Measurements from ENCODE around the gene PLK5.

Gene PLK5

DNA sequence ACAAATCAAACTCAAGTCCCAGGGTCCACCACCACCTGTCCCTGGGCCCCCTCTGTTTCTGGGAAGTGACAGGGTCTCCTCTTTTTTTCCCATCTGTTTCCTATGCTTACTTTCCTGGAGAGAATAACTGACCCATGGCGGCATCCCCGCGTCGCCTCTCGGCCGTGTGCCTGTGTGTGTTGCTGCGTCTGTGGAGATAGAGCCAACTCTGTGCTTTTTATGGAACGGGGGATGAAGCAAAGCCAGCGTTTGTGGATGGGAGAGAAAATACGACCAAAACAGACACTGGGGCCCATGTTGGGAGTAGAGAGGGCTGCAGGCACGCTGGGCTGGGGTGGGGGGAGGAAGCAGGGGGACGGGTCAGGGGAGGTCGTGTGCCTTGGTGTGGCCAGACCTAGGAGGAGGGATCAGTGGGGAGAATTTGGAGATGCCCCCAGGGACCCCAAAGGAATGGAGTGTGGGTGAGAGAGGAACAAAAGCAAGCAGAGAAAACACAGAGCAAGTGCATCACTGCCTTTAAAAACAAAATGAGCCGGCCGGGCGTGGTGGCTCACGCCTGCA, 16.6 kb downstream of the PLK5 start:
- DNase-seq (ENCODE audit: insufficient read length, low spot score) (no peak), FAIRE-seq (no peak)
- TF ChIP-seq, protein P1, sequence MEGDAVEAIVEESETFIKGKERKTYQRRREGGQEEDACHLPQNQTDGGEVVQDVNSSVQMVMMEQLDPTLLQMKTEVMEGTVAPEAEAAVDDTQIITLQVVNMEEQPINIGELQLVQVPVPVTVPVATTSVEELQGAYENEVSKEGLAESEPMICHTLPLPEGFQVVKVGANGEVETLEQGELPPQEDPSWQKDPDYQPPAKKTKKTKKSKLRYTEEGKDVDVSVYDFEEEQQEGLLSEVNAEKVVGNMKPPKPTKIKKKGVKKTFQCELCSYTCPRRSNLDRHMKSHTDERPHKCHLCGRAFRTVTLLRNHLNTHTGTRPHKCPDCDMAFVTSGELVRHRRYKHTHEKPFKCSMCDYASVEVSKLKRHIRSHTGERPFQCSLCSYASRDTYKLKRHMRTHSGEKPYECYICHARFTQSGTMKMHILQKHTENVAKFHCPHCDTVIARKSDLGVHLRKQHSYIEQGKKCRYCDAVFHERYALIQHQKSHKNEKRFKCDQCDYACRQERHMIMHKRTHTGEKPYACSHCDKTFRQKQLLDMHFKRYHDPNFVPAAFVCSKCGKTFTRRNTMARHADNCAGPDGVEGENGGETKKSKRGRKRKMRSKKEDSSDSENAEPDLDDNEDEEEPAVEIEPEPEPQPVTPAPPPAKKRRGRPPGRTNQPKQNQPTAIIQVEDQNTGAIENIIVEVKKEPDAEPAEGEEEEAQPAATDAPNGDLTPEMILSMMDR (IDR thresholded peaks at IDR 0.05; ENCODE audit: insufficient read depth, missing control alignments) = no peak

DNA sequence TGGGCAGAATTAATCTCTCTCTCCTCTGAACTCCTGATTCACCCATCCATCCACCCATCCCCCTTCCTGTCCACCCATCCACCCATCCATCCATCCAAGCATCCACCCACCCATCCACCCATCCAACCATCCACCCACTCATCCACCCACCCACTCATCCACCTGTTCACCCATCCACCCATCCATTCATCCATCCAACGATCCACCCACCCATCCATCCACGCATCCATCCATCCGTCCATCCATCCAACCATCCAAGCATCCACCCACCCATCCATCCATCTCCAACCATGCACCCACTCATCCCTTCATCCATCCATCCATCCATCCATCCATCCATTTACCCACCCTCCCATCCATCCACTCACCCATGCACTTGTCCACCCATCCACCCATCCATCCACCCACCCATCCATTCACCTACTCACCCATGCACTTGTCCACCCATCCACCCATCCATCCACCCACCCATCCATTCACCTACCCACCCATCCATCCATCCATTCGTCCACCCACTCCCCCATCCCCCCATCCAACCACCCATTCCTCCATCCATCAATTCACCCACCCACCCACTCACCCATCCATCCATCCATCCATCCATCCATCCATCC, 25.6 kb downstream of the PLK5 start:
- TF ChIP-seq, protein P1 (IDR thresholded peaks at IDR 0.05; ENCODE audit: insufficient read depth, missing control alignments) = no peak
- FAIRE-seq (no peak), DNase-seq (ENCODE audit: insufficient read length, low spot score) (no peak)

DNA sequence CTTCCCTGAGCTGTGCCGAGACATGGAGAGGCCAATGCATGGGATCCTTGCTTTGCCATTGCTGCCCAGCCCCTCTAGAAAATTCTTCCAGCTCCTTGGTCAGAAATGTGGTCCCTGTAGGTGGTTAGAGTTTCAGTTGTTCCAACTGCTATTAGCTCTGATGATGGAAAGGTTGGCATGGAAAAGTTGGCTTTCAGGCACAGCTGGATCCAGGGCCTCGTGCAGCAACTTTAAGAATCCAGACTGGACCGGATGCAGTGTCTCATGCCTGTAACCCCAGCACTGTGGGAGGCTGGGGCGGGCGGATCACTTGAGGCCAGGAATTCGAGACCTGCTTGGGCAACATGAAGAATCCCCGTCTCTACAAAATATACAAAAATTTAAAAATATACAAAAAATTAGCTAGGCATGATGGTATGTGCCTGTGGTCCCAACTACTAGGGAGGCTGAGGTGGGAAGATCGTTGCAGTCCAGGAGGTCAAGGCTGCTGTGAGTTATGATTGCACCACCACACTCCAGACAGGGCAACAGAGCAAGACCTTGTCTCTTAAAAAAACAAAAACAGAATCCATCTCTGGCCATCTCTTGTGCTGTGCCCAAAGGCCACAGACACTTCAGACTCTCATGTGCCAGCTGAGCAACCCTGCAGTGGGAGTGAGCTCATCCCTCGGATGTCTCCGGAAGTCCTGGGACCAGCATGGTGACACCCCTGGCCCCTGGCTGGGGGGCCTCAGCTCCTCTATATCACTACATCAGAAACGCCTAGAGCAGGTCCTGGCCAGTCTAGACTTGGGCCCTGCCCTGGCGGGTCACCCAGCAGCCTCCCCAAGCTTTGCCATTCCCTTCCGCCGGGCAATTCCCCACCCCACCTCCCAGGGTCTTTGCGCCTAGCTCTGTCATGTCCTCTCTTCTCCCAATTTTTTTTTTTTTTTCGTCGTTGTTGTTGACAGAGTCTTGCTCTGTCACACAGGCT, 27.5 kb downstream of the PLK5 start:
- TF ChIP-seq, protein P1 (IDR thresholded peaks at IDR 0.05; ENCODE audit: insufficient read depth, missing control alignments) = no peak
- no peak for DNase-seq (ENCODE audit: insufficient read length, low spot score)
- no peak for FAIRE-seq

DNA sequence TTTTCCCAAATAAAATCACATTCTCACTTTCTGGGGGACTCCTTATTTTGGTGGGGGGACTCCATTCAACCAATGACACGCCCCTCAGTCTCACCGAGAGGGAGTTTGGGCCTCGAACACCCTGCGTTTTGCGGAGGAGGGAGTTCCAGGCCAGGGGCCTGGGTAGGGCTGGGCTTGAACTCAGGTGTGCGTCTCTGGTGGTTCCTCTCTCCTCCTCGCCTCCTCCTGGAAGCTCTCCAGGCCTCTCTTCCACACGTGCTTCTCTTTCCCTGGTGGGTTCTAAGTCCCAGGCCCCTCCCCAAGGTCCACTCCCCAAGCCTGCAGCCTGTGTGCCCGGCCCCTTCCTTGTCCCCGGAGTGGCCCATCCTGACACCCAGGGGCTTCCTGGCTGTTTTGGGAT, 29.5 kb downstream of the PLK5 start:
- FAIRE-seq (no peak), DNase-seq (ENCODE audit: insufficient read length, low spot score) (no peak)
- TF ChIP-seq, protein P1 (IDR thresholded peaks at IDR 0.05; ENCODE audit: insufficient read depth, missing control alignments) = no peak

DNA sequence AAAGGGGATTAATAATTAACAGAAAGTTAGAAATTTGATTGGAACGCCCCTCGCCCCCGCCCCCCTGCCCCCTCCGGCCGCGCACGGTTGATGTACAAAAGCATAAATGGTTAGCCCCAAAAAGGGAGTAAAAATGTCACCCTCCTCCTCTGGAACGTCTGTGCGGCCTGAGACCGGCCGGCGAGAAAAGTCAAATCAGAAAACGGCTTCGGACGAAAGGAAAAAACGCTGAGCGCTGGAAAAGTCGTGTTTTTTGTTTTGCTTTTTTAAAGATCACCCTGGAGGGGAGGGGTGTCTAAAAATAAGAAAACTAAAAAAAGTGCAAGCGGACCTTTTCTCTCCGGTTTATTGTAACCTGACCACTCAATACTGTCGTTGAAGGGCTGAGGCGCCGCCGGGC, 31.1 kb downstream of the PLK5 start:
- TF ChIP-seq, protein P1 (IDR thresholded peaks at IDR 0.05; ENCODE audit: insufficient read depth, missing control alignments) = no peak
- FAIRE-seq = no peak
- DNase-seq (ENCODE audit: insufficient read length, low spot score) = no peak

DNA sequence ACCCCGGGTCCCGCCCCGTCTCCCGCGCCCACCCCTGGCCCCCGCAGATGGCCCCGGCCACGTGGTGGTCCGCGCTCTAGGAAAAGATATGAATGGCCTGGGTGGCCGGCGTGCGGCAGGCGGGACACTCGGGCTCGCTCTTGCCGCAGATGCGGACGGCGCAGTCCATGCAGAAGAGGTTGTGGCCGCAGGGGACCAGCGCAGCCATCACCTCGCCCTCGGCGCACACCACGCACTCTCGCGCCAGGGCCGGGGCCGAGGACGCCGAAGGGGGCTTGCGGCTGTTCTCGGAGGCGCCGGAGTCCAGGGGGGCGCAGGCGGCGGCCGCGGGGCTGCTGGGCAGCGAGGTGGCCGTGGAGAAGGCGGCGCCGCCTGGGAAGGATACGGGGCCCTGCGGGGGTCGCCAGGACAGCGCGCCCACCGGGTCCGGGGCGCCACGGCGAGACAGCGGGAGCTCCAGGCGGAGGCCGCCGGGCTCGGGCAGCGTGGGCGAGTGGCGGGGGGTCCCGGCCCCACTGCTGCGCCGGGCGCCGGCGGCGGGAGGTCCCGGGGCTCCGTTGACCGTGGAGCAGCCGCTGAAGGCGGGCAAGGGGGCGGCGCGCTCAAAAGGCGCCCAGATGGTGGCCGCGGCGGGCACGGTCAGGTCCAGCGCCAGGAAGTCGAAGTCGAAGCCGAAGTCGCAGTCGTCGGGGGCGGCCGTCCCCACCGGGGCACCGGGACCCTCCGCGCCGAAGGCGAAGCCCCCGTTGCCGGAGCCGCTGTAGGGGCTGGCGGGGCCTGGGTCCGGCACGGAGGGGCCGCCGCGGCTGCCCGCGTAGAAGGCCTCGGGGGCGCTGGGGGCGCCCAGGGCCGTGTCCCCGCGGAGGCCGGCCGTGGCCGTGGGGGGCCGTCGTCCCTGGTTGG, 31.9 kb downstream of the PLK5 start:
- TF ChIP-seq, protein P1 (IDR thresholded peaks at IDR 0.05; ENCODE audit: insufficient read depth, missing control alignments) = no peak
- DNase-seq (ENCODE audit: insufficient read length, low spot score) (no peak), FAIRE-seq (no peak)

Data from D721Med (cell line).